Measurements from ENCODE around the gene MYLK.

GRCh38 chr3:123664753-123665152 lies 219.4 kb downstream of the MYLK start:
- no peak for TF ChIP-seq CTCF (IDR thresholded peaks at IDR 0.05)
- TF ChIP-seq POLR2A (IDR thresholded peaks at IDR 0.05): no peak
